Measurements from ENCODE around the gene RBM44. TPM values are rescaled to one million over a fixed set of nuclear protein-coding genes. Genes with fewer than 3 reads are reported as not detected.

Gene RBM44
- total RNA-seq, 4 donors from 2014 or later: 0.08 to 1.5 (median 0.20) TPM

DNA sequence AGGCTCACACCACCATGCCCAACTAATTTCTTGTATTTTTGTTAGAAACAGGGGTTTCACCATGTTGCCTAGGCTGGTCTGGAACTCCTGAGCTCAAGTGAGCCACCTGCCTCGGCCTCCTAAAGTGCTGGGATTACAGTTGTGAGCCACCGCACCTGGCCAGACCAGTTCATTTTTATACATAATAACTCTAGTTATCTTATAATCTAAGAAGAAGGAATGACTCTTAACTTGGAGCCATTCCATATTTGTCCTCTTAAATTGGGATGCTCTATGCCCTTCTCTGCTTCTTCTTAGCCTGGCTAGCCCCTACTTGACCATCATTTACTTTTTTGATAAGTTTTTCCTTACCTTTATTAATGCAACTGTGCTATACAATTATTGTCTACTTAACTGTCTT is 2.9 kb downstream of the RBM44 start:
- Histone ChIP-seq H3K27ac (no peak overlapping the region), H3K4me1 (no peaks in the 10 kb centered on the region), H3K9me3 (peaks cover 0 to 8% (median 0%) of the 10 kb centered on the region in 3 donors), H3K36me3 (no peaks in the 10 kb centered on the region), H3K4me3 (no peak overlapping the region), H3K27me3 (no peaks in the 10 kb centered on the region)
- no peak for DNase-seq
- TF ChIP-seq POLR2A (IDR thresholded peaks at IDR 0.05): no peak
- TF ChIP-seq, protein P1, sequence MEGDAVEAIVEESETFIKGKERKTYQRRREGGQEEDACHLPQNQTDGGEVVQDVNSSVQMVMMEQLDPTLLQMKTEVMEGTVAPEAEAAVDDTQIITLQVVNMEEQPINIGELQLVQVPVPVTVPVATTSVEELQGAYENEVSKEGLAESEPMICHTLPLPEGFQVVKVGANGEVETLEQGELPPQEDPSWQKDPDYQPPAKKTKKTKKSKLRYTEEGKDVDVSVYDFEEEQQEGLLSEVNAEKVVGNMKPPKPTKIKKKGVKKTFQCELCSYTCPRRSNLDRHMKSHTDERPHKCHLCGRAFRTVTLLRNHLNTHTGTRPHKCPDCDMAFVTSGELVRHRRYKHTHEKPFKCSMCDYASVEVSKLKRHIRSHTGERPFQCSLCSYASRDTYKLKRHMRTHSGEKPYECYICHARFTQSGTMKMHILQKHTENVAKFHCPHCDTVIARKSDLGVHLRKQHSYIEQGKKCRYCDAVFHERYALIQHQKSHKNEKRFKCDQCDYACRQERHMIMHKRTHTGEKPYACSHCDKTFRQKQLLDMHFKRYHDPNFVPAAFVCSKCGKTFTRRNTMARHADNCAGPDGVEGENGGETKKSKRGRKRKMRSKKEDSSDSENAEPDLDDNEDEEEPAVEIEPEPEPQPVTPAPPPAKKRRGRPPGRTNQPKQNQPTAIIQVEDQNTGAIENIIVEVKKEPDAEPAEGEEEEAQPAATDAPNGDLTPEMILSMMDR (IDR thresholded peaks at IDR 0.05): no peak
- intact Hi-C loops (cut with DNase I): no loop called here
- WGBS, 2 donors: 83 to 89% methylated on average over 2 of the region's 2 CpGs

DNA sequence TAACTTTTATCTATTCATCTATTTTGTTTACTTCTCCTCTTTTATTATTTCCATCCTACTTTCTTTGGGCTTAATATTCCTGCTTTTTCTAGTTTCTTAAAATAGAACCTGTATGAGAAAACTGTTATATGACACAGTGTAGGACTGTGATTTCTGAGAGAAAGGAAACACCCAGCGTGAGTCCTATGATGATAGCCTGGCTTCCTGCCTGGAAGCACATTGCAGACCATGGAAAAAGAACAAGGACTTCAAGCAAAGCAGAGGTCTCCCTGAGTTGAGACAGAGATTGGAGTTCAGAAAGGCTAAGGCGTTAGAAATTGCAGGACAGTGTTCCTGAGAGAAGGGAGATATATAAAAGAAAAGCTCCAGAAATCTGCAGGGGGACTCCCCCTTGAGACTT is 7.8 kb downstream of the RBM44 start:
- no peak overlapping the region for H3K4me3 ChIP-seq
- 63 to 76% methylated on average over 2 of the region's 2 CpGs for WGBS, 2 donors
- no peaks in the 10 kb centered on the region for H3K4me1 ChIP-seq
- TF ChIP-seq, protein P1 (IDR thresholded peaks at IDR 0.05): no peak
- TF ChIP-seq POLR2A (IDR thresholded peaks at IDR 0.05): no peak
- no peaks in the 10 kb centered on the region for H3K27me3 ChIP-seq
- no peaks in the 10 kb centered on the region for H3K36me3 ChIP-seq
- intact Hi-C loops (cut with DNase I): no loop called here
- no peak overlapping the region for H3K27ac ChIP-seq
- no peaks in the 10 kb centered on the region for H3K9me3 ChIP-seq
- DNase-seq: no peak

DNA sequence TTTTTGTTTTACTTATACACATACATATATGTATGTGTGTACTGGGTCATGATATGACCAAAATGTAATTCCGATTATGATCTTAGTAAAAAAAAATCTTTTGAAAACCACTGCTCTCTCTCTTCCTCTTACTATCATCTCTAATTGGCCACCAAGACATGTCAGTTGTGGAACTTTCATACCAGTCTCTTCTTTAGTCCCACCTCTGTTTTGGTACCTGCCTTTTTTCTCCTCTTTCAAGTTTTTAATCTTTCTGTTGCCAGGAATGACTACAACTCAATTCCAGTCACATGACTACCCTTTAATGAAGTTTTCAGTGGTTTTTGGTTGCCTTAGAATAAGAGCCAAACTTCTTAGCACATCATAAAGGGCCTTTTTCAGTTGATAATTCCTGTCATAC is 17.1 kb downstream of the RBM44 start:
- intact Hi-C loops (cut with DNase I): no loop called here
- TF ChIP-seq, protein P1 (IDR thresholded peaks at IDR 0.05): no peak
- TF ChIP-seq POLR2A (IDR thresholded peaks at IDR 0.05): no peak
- WGBS, 2 donors: 69 to 71% methylated on average over 1 of the region's 1 CpG
- Histone ChIP-seq H3K27ac (no peak overlapping the region), H3K36me3 (no peaks in the 10 kb centered on the region), H3K4me3 (no peak overlapping the region), H3K27me3 (no peaks in the 10 kb centered on the region), H3K9me3 (no peaks in the 10 kb centered on the region), H3K4me1 (no peaks in the 10 kb centered on the region)
- DNase-seq: no peak

- Histone ChIP-seq H3K9me3 (no peaks in the 10 kb centered on the region), H3K36me3 (no peaks in the 10 kb centered on the region), H3K27ac (no peak overlapping the region), H3K4me1 (no peaks in the 10 kb centered on the region), H3K4me3 (no peak overlapping the region), H3K27me3 (no peaks in the 10 kb centered on the region)
- WGBS, 2 donors: 88 to 92% methylated on average over 1 of the region's 1 CpG
- TF ChIP-seq, protein P1 (IDR thresholded peaks at IDR 0.05): no peak
- no peak for TF ChIP-seq POLR2A (IDR thresholded peaks at IDR 0.05)
- DNase-seq: no peak
- intact Hi-C loops (cut with DNase I): no loop called here
Observed at GRCh38 chr2:237816531-237816930, 18.0 kb downstream of the RBM44 start.

DNA sequence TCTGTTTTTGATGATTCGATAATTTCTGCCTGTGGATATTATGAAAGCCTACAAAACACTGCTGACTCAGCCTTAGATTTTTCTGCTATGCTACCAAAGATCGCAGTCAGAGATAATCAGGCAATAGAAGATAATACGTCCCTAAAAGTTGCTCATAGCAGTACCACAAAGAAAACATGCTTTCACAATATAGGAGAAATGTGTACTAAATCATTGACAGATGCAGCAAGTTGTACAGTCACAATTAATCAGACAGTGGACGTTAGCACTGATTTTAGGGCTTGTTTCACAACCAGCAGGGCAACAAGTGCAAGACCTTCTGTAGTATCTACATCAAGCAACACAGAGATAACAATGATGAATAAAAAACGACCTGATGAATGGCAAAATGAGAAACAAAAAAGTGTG is 19.5 kb downstream of the RBM44 start:
- TF ChIP-seq, protein P1 (IDR thresholded peaks at IDR 0.05): no peak
- no peak for TF ChIP-seq POLR2A (IDR thresholded peaks at IDR 0.05)
- 33 to 43% methylated on average over 5 of the region's 5 CpGs for WGBS, 2 donors
- no peak for DNase-seq
- no peaks in the 10 kb centered on the region for H3K4me1 ChIP-seq
- H3K9me3 ChIP-seq: no peaks in the 10 kb centered on the region
- H3K27ac ChIP-seq: no peak overlapping the region
- H3K36me3 ChIP-seq: no peaks in the 10 kb centered on the region
- intact Hi-C loops (cut with DNase I): no loop called here
- H3K4me3 ChIP-seq: no peak overlapping the region
- H3K27me3 ChIP-seq: no peaks in the 10 kb centered on the region
